ENCODE measurements around the gene TMEM244. TPM values are rescaled to one million over a fixed set of nuclear protein-coding genes. Genes with fewer than 3 reads are reported as not detected.
A peak's percentile ranks its signal among the peaks of the same experiment; 100 is the strongest.
"Not testable (repeated sequence)": the region's sequence is repeated elsewhere in the genome, so short reads cannot be mapped to it uniquely, and the experiment has no call there.

Gene TMEM244
- total and polyA plus RNA-seq, 4 experiments from 2014 or later, result 0.87 to 1.2 (median 1.1) TPM; not detected in 1

GRCh38 chr6:129817332-129817731 is 43.8 kb downstream of the TMEM244 start:
- H3K4me3 ChIP-seq (ENCODE audit: low read length in 2 of 2), result no peak overlapping the region
- no peaks in the 10 kb centered on the region for H3K9me3 ChIP-seq (ENCODE audit: control insufficient read depth in 1 of 2, low read length in 2 of 2)
- H3K9me3 Mint-ChIP-seq, result no peaks in the 10 kb centered on the region
- no peak for DNase-seq
- no peaks in the 10 kb centered on the region for H3K4me1 Mint-ChIP-seq
- no peaks in the 10 kb centered on the region for H3K27me3 ChIP-seq (ENCODE audit: insufficient read depth, low read length)
- no peak overlapping the region for H3K27ac ChIP-seq (ENCODE audit: low read depth, low read length)
- peaks cover 11 to 24% of the 10 kb centered on the region in 2 donors for H3K27me3 Mint-ChIP-seq
- ChIA-PET POLR2A (ENCODE audit: partially characterized antibody) (no interaction called here), CTCF (ENCODE audit: partially characterized antibody) (no interaction called here)
- H3K36me3 ChIP-seq (ENCODE audit: insufficient read depth, low read length), result no peaks in the 10 kb centered on the region
- H3K4me3 Mint-ChIP-seq, result no peak overlapping the region
- intact Hi-C loops (cut with micrococcal nuclease), result no loop called here
- no peaks in the 10 kb centered on the region for H3K4me1 ChIP-seq (ENCODE audit: insufficient read depth, low read length)
- H3K36me3 Mint-ChIP-seq, result no peaks in the 10 kb centered on the region
- H3K27ac Mint-ChIP-seq, result no peak overlapping the region

- Mint-ChIP-seq H3K9me3 (peaks cover 0 to 19% (median 9%) of the 10 kb centered on the region in 8 donors), H3K4me3 (no peak overlapping the region), H3K36me3 (no peaks in the 10 kb centered on the region), H3K27ac (no peak overlapping the region), H3K4me1 (no peaks in the 10 kb centered on the region), H3K27me3 (peaks cover 7 to 15% of the 10 kb centered on the region in 2 donors)
- ChIA-PET CTCF (ENCODE audit: partially characterized antibody) (no interaction called here), POLR2A (ENCODE audit: partially characterized antibody) (no interaction called here)
- no peak overlapping the region for H3K27ac ChIP-seq (ENCODE audit: low read depth, low read length)
- intact Hi-C loops (cut with micrococcal nuclease), result no loop called here
- H3K9me3 ChIP-seq (ENCODE audit: control insufficient read depth in 1 of 2, low read length in 2 of 2), result no peaks in the 10 kb centered on the region
- H3K4me1 ChIP-seq (ENCODE audit: insufficient read depth, low read length), result no peaks in the 10 kb centered on the region
- DNase-seq, result no peak
- H3K27me3 ChIP-seq (ENCODE audit: insufficient read depth, low read length), result no peaks in the 10 kb centered on the region
- H3K4me3 ChIP-seq (ENCODE audit: low read length in 2 of 2), result no peak overlapping the region
- no peaks in the 10 kb centered on the region for H3K36me3 ChIP-seq (ENCODE audit: insufficient read depth, low read length)
Observed at GRCh38 chr6:129812145-129812777, 48.9 kb downstream of the TMEM244 start.

- H3K4me3 Mint-ChIP-seq; H3K4me3 ChIP-seq (ENCODE audit: low read length in 2 of 2); DNase-seq; POLR2A ChIA-PET (ENCODE audit: partially characterized antibody); CTCF ChIA-PET (ENCODE audit: partially characterized antibody); H3K27me3 ChIP-seq (ENCODE audit: insufficient read depth, low read length); H3K4me1 Mint-ChIP-seq; intact Hi-C loops (cut with micrococcal nuclease); H3K27ac ChIP-seq (ENCODE audit: low read depth, low read length); H3K36me3 ChIP-seq (ENCODE audit: insufficient read depth, low read length); H3K4me1 ChIP-seq (ENCODE audit: insufficient read depth, low read length); H3K27ac Mint-ChIP-seq; H3K36me3 Mint-ChIP-seq; H3K9me3 ChIP-seq (ENCODE audit: control insufficient read depth in 1 of 2, low read length in 2 of 2): not testable (repeated sequence)
- Mint-ChIP-seq H3K27me3 (peaks cover 8 to 17% of the 10 kb centered on the region in 2 donors), H3K9me3 (peaks cover 2 to 34% (median 20%) of the 10 kb centered on the region in 8 donors)
Observed at GRCh38 chr6:129807141-129807540, 54.0 kb downstream of the TMEM244 start.

GRCh38 chr6:129802920-129803319 is 58.2 kb downstream of the TMEM244 start:
- intact Hi-C loops (cut with micrococcal nuclease); CTCF ChIA-PET (ENCODE audit: partially characterized antibody): not testable (repeated sequence)

GRCh38 chr6:129801909-129802308 is 59.2 kb downstream of the TMEM244 start:
- H3K36me3 ChIP-seq (ENCODE audit: insufficient read depth, low read length), result no peaks in the 10 kb centered on the region
- no peak for DNase-seq
- CTCF ChIA-PET (ENCODE audit: partially characterized antibody), result no interaction called here
- intact Hi-C loops (cut with micrococcal nuclease), result no loop called here
- H3K4me3 ChIP-seq (ENCODE audit: low read length in 2 of 2), result no peak overlapping the region
- Mint-ChIP-seq H3K9me3 (peaks cover 0 to 22% (median 10%) of the 10 kb centered on the region in 8 donors), H3K27me3 (peaks cover 7 to 8% of the 10 kb centered on the region in 2 donors), H3K36me3 (no peaks in the 10 kb centered on the region), H3K4me3 (no peak overlapping the region), H3K27ac (no peak overlapping the region), H3K4me1 (no peaks in the 10 kb centered on the region)
- no peaks in the 10 kb centered on the region for H3K27me3 ChIP-seq (ENCODE audit: insufficient read depth, low read length)
- no peaks in the 10 kb centered on the region for H3K9me3 ChIP-seq (ENCODE audit: control insufficient read depth in 1 of 2, low read length in 2 of 2)
- POLR2A ChIA-PET (ENCODE audit: partially characterized antibody), result no interaction called here
- H3K4me1 ChIP-seq (ENCODE audit: insufficient read depth, low read length), result no peaks in the 10 kb centered on the region
- no peak overlapping the region for H3K27ac ChIP-seq (ENCODE audit: low read depth, low read length)

More at GRCh38 chr6:129802920-129803319, 58.2 kb downstream of the TMEM244 start:
- peaks cover 0 to 26% (median 13%) of the 10 kb centered on the region in 8 donors for H3K9me3 Mint-ChIP-seq
- H3K27ac ChIP-seq (ENCODE audit: low read depth, low read length); H3K4me1 ChIP-seq (ENCODE audit: insufficient read depth, low read length); POLR2A ChIA-PET (ENCODE audit: partially characterized antibody); H3K4me3 Mint-ChIP-seq; DNase-seq; H3K27me3 ChIP-seq (ENCODE audit: insufficient read depth, low read length); H3K9me3 ChIP-seq (ENCODE audit: control insufficient read depth in 1 of 2, low read length in 2 of 2); H3K27me3 Mint-ChIP-seq; H3K36me3 Mint-ChIP-seq; H3K4me3 ChIP-seq (ENCODE audit: low read length in 2 of 2); H3K36me3 ChIP-seq (ENCODE audit: insufficient read depth, low read length); H3K27ac Mint-ChIP-seq; H3K4me1 Mint-ChIP-seq: not testable (repeated sequence)

GRCh38 chr6:129795261-129795660 is 65.9 kb downstream of the TMEM244 start:
- peaks cover 5 to 7% (median 6%) of the 10 kb centered on the region in 4 donors for H3K4me1 Mint-ChIP-seq
- no peak overlapping the region for H3K27ac Mint-ChIP-seq
- peaks cover 0 to 2% (median 0%) of the 10 kb centered on the region in 8 donors for H3K9me3 Mint-ChIP-seq
- DNase-seq, result no peak
- Histone ChIP-seq H3K27me3 (ENCODE audit: insufficient read depth, low read length) (no peaks in the 10 kb centered on the region), H3K4me1 (ENCODE audit: insufficient read depth, low read length) (no peaks in the 10 kb centered on the region), H3K27ac (ENCODE audit: low read depth, low read length) (no peak overlapping the region), H3K4me3 (ENCODE audit: low read length in 2 of 2) (no peak overlapping the region), H3K9me3 (ENCODE audit: control insufficient read depth in 1 of 2, low read length in 2 of 2) (no peaks in the 10 kb centered on the region), H3K36me3 (ENCODE audit: insufficient read depth, low read length) (no peaks in the 10 kb centered on the region)
- intact Hi-C loops (cut with micrococcal nuclease), result no loop called here
- ChIA-PET CTCF (ENCODE audit: partially characterized antibody) (interaction anchor here (0.8 kb wide), 1 partner anchor 20 kb away, joined by 4 read pairs; no protein-coding TSS in a partner anchor), POLR2A (ENCODE audit: partially characterized antibody) (no interaction called here)
- H3K36me3 Mint-ChIP-seq, result no peaks in the 10 kb centered on the region
- peaks cover 0 to 18% of the 10 kb centered on the region in 2 donors for H3K27me3 Mint-ChIP-seq
- H3K4me3 Mint-ChIP-seq, result no peak overlapping the region

- peak overlapping the region in 2 of 7 donors; percentile 1 to 4 for H3K27ac Mint-ChIP-seq
- DNase-seq, result no peak
- CTCF ChIA-PET (ENCODE audit: partially characterized antibody), result no interaction called here
Observed at GRCh38 chr6:129793447-129793846, 67.7 kb downstream of the TMEM244 start.

More at GRCh38 chr6:129793447-129793846, 67.7 kb downstream of the TMEM244 start:
- H3K27me3 Mint-ChIP-seq, result peaks cover 0 to 18% of the 10 kb centered on the region in 2 donors
- Histone ChIP-seq H3K4me3 (ENCODE audit: low read length in 2 of 2) (no peak overlapping the region), H3K4me1 (ENCODE audit: insufficient read depth, low read length) (no peaks in the 10 kb centered on the region), H3K27me3 (ENCODE audit: insufficient read depth, low read length) (no peaks in the 10 kb centered on the region), H3K36me3 (ENCODE audit: insufficient read depth, low read length) (no peaks in the 10 kb centered on the region), H3K27ac (ENCODE audit: low read depth, low read length) (no peak overlapping the region), H3K9me3 (ENCODE audit: control insufficient read depth in 1 of 2, low read length in 2 of 2) (no peaks in the 10 kb centered on the region)
- H3K9me3 Mint-ChIP-seq, result peaks cover 0 to 2% (median 0%) of the 10 kb centered on the region in 8 donors
- POLR2A ChIA-PET (ENCODE audit: partially characterized antibody), result no interaction called here
- H3K36me3 Mint-ChIP-seq, result no peaks in the 10 kb centered on the region
- intact Hi-C loops (cut with micrococcal nuclease), result no loop called here
- H3K4me3 Mint-ChIP-seq, result peak overlapping the region in 1 of 8 donors; percentile 27
- H3K4me1 Mint-ChIP-seq, result peaks cover 5 to 7% (median 6%) of the 10 kb centered on the region in 4 donors
